GM12864 (cell line): ENCODE results near the gene FAT1.

Source experiments
- DNase-seq: peaks from one replicate; pipeline ENCODE4 v3.0.0-alpha.2; 2011; ENCODE audit warnings: low read depth
- H3K4me3 ChIP-seq: 2 replicates; pipeline ENCODE4 v1.5.1; 2011; ENCODE audit warnings: mild to moderate bottlenecking, low read depth, low read length, control low read depth
- TF ChIP-seq, protein P1 (sequence below): IDR thresholded peaks from 2 replicates; pipeline ENCODE4 v1.5.1; 2011; ENCODE audit warnings: low read depth, mild to moderate bottlenecking, moderate library complexity, low read length, control low read depth, inconsistent platforms; ENCODE audit errors: missing control alignments

The FAT1 gene

DNA sequence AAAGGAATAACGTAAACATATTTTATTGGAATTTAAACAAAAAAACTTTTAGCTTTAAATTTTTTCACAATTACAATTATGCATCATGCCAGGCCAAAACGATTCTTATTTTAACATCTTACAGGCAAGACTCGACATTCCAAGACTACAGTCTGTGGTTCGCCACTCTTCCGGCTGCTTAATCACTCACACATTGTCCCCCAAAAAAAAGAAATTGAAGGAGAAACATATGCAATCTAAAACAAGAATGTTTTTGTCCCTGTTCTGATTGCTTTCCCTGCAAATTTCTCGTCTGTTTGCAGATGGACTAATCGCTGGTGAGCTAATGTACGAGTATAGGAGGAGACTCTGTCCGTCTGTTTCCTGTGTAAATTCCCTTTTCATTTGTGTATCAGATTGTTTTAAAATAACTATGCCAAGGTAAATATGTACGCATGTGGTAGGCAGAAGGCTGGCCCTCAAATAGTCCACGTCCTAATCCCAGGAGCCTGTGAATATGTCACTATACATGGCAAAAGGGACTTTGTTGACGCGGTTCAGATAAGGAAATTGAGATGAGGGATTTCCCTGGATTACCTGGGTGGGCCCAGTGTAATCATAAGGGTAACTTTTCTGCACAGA, 130.6 kb downstream of the FAT1 start:
- TF ChIP-seq, protein P1, sequence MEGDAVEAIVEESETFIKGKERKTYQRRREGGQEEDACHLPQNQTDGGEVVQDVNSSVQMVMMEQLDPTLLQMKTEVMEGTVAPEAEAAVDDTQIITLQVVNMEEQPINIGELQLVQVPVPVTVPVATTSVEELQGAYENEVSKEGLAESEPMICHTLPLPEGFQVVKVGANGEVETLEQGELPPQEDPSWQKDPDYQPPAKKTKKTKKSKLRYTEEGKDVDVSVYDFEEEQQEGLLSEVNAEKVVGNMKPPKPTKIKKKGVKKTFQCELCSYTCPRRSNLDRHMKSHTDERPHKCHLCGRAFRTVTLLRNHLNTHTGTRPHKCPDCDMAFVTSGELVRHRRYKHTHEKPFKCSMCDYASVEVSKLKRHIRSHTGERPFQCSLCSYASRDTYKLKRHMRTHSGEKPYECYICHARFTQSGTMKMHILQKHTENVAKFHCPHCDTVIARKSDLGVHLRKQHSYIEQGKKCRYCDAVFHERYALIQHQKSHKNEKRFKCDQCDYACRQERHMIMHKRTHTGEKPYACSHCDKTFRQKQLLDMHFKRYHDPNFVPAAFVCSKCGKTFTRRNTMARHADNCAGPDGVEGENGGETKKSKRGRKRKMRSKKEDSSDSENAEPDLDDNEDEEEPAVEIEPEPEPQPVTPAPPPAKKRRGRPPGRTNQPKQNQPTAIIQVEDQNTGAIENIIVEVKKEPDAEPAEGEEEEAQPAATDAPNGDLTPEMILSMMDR = no peak
- no peak overlapping the region for H3K4me3 ChIP-seq
- DNase-seq = no peak

DNA sequence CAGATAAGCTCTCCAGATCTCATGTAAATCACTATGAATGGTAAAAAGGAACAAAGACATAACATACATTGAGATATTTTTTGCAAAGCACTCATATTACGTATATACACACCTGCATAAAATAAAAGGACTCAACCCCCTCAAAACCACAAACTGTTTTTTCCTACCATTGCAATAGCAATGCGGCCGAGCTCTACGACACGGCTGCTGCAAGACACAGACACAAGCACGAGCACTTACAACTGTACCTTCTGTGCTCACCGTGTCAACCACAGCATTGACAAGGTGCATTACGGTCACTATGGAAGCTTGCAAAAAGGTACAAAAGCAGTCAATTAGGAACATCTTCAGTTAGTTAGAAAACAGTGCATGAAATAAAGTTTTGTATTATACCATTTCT, 131.2 kb downstream of the FAT1 start:
- TF ChIP-seq, protein P1 = no peak
- no peak overlapping the region for H3K4me3 ChIP-seq
- no peak for DNase-seq

DNA sequence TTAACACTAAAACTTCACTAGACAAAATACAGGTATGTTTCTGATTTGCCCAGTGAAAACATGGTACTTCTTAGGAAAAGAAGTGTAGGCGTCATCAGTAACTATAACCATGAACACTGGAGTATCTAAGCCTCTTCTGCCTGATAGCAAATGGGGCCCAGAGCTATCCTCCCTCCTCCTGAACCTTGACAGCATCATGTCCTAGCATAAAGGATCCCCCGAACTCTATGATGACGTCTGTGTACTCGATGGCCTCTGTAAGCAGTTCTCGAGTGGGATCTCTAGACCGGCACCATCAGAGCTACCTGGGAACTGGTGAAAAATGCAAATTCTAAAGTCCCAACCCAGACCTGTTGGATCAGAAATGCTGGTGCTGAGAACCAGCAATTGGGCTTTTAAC, 132.0 kb downstream of the FAT1 start:
- DNase-seq = no peak
- no peak overlapping the region for H3K4me3 ChIP-seq
- TF ChIP-seq, protein P1 = no peak

DNA sequence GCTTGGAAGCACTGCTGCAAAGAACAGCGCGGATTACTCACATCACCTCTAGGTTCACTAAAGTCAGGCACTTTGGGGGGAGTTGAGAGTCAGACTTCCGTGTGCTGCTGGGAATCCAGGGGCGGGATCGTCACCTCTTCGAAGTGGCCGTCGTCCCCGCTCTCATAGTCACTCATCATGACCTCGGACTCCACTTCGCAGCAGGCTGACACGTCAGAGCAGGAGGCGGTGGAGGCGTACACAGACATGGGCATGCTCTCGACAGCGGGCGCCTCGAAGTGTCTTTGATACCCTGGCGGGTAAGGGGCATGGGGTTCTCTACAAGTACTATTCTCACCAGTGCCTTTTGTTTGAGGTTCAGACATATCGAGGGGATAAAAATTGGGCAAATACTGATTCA, 135.2 kb downstream of the FAT1 start:
- TF ChIP-seq, protein P1 = no peak
- H3K4me3 ChIP-seq = no peak overlapping the region
- no peak for DNase-seq

DNA sequence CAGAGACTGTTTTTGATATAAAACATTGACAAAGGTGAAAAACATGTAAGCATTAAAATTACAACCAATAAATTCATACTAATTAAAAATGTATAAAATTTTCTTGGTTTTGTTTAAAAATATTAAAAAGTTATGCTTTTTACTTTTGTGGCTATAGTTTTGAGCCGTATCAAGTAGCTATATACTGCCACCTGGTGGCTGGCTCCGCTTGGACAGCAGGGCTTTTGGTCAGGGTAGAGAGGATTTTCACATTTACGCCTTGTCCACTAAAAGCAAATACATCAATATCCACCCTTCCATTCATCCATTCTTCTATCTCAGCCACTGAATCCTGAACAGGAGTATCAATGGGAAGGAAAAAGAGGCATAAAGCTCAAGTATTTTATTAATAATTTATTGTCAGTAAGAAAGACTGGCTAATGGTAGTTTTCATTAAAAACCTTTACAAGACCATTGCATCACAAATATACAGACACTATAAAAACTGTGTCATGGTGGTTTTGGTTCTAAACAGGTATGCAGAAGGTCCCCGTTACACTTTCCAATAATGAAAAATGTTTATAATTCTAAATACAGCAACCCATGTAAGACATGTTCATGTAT, 136.1 kb downstream of the FAT1 start:
- H3K4me3 ChIP-seq = no peak overlapping the region
- peak; percentile 10 for DNase-seq
- TF ChIP-seq, protein P1 = peak; percentile 75

DNA sequence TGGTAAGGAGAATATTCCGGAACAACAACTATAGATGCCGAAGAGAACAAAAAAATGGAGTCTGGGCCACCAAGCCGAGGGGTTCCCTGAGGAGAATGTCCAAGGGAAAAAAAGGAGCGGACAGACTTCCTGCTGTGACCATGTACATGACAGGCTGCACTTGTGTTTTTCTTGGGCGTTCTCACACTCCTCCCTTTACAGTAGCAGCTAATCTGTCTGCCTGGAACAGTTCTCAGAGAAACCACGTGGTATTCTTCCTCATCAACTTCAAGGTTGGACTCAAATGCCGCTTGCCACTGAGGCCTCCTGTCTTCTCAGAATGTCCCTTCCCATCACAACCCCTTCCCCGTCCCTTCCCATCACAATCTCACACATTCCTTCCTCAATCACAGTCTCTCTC, 137.5 kb downstream of the FAT1 start:
- no peak overlapping the region for H3K4me3 ChIP-seq
- TF ChIP-seq, protein P1 = no peak
- no peak for DNase-seq

DNA sequence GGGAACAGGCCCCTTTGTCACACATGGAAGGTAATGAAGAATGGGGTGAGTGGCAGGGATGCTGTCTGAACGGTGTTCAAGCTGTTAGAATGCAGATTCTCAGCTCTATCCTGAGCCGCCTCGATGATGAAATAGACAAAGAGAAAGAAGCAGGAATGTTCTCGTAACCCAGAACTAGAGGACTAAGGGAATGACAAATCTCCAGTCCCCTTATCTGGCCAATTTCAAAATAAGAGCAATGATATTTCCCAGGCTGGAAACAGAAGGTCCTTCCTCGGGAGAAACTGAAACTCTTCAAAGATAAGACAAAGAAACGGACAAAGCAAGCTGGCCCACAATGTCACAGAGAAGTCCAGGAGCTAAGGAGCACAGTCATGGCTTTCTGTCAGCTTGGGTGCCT, 138.7 kb downstream of the FAT1 start:
- H3K4me3 ChIP-seq = no peak overlapping the region
- DNase-seq = no peak
- TF ChIP-seq, protein P1 = no peak
